Right lobe of liver (tissue), 4 donors: ENCODE results near the gene ARL5B.
"Not testable (repeated sequence)": the region's sequence is repeated elsewhere in the genome, so short reads cannot be mapped to it uniquely, and the experiment has no call there.

Experiments
- CTCF ChIP-seq, 4 donors: fragments of 200-600 bp in 3 of 4; fragments of 450-650 bp in 1 of 4; IDR thresholded peaks; one replicate each; pipeline versions ENCODE4 v1.5.1 to v1.8.0; 2016 to 2022; ENCODE audit warnings: antibody characterized with exemption in 4 of 4, mild to moderate bottlenecking in 2 of 4
- POLR2A ChIP-seq: fragments of 450-650 bp; IDR thresholded peaks from one replicate; pipeline ENCODE4 v1.6.1; 2017; ENCODE audit warnings: antibody characterized with exemption, mild to moderate bottlenecking
- donor health status: DM: no; HTN: no; CAD: no.
- donor health status: DM: no; HTN: no; CAD: no.
- donor health status: DM: no; HTN: yes; CAD: no.

- TF ChIP-seq CTCF (IDR thresholded peaks at IDR 0.05); POLR2A: not testable (repeated sequence)
Measured at GRCh38 chr10:18623671-18624070, 35.6 kb upstream of the ARL5B start.
